GM23338 (cell line): ENCODE data around the gene CKS1B. TPM values are rescaled to one million over a fixed set of nuclear protein-coding genes. Genes with fewer than 3 reads are reported as not detected.

Source experiments
- ATAC-seq: fragments of 200-7000 bp; cut with Tn5 transposase; 3 replicates; pipeline ENCODE4 v1.9.1; 2020
- DNase-seq: peaks from one replicate; pipeline ENCODE4 v3.0.0-alpha.2; 2015; ENCODE audit warnings: low spot score
- H2AFZ ChIP-seq: fragments of 200-600 bp; sonication (generic); 2 replicates; pipeline ENCODE4 v1.8.0; 2016; ENCODE audit warnings: antibody characterized with exemption, mild to moderate bottlenecking, moderate library complexity
- H3F3A ChIP-seq: fragments of 200-600 bp; sonication (generic); replicated peaks from 2 replicates; pipeline ENCODE4 v1.8.0; 2017; ENCODE audit warnings: antibody characterized with exemption, mixed run types, low read depth
- H3K27ac ChIP-seq: fragments of 200-600 bp; sonication (generic); 2 replicates; pipeline ENCODE4 v1.6.1; 2016; ENCODE audit warnings: low read depth
- H3K27me3 ChIP-seq: fragments of 200-600 bp; sonication (generic); 2 replicates; pipeline ENCODE4 v1.8.0; 2016; ENCODE audit warnings: mild to moderate bottlenecking, mixed run types, moderate library complexity; ENCODE audit not compliant: insufficient read depth
- H3K36me3 ChIP-seq: fragments of 200-600 bp; sonication (generic); 2 replicates; pipeline ENCODE4 v1.8.0; 2016; ENCODE audit warnings: mild to moderate bottlenecking; ENCODE audit not compliant: insufficient read depth
- H3K4me1 ChIP-seq: fragments of 200-600 bp; sonication (generic); 2 replicates; pipeline ENCODE4 v1.8.0; 2016; ENCODE audit warnings: mild to moderate bottlenecking, moderate library complexity; ENCODE audit not compliant: insufficient read depth
- H3K4me2 ChIP-seq: fragments of 200-600 bp; sonication (generic); 2 replicates; pipeline ENCODE4 v1.7.1; 2017; ENCODE audit warnings: mixed run types
- H3K4me3 ChIP-seq: fragments of 200-600 bp; sonication (generic); 2 replicates; pipeline ENCODE4 v1.6.1; 2016; ENCODE audit warnings: mixed run types
- H3K79me2 ChIP-seq: fragments of 200-600 bp; sonication (generic); replicated peaks from 2 replicates; pipeline ENCODE4 v1.8.0; 2017; ENCODE audit warnings: mild to moderate bottlenecking; ENCODE audit not compliant: insufficient read depth
- H3K9me2 ChIP-seq: fragments of 200-600 bp; sonication (generic); 2 replicates; pipeline ENCODE4 v1.8.0; 2017; ENCODE audit not compliant: insufficient read depth
- H4K20me1 ChIP-seq: fragments of 200-600 bp; sonication (generic); replicated peaks from 2 replicates; pipeline ENCODE4 v1.8.0; 2017; ENCODE audit warnings: mild to moderate bottlenecking; ENCODE audit not compliant: insufficient read depth
- H3K27ac Mint-ChIP-seq: 2 replicates; pipeline ENCODE4 v1.8.0; 2020; ENCODE audit warnings: inconsistent platforms, mild to moderate bottlenecking, moderate library complexity, mixed read lengths
- H3K27me3 Mint-ChIP-seq: 3 replicates; pipeline ENCODE4 v1.8.0; 2022; ENCODE audit warnings: low read depth, mild to moderate bottlenecking, moderate library complexity, mixed read lengths, inconsistent platforms; ENCODE audit not compliant: insufficient read depth, poor library complexity
- H3K36me3 Mint-ChIP-seq: 3 replicates; pipeline ENCODE4 v1.8.0; 2021; ENCODE audit warnings: low read depth, mild to moderate bottlenecking, inconsistent platforms, moderate library complexity, mixed read lengths
- H3K4me1 Mint-ChIP-seq: 3 replicates; pipeline ENCODE4 v1.8.0; 2020; ENCODE audit warnings: mild to moderate bottlenecking, inconsistent platforms, mixed read lengths
- H3K4me3 Mint-ChIP-seq: 3 replicates; pipeline ENCODE4 v1.8.0; 2021; ENCODE audit warnings: moderate library complexity, mild to moderate bottlenecking, inconsistent platforms, mixed read lengths
- H3K9me3 Mint-ChIP-seq: 3 replicates; pipeline ENCODE4 v1.8.0; 2020; ENCODE audit warnings: moderate library complexity, mild to moderate bottlenecking, inconsistent platforms, mixed read lengths
- CREB1 ChIP-seq: fragments of 250-450 bp; sonication (Bioruptor Pico); IDR thresholded peaks from 2 replicates; pipeline ENCODE4 v1.5.0; 2020; ENCODE audit warnings: low read depth, mild to moderate bottlenecking, moderate library complexity
- EZH2 ChIP-seq: fragments of 200-600 bp; sonication (generic); IDR thresholded peaks from one replicate; pipeline ENCODE4 v1.8.0; 2017; ENCODE audit warnings: antibody characterized with exemption, mild to moderate bottlenecking, low read depth; ENCODE audit not compliant: unreplicated experiment
- EZH2phosphoT487 ChIP-seq: fragments of 200-600 bp; sonication (generic); IDR thresholded peaks from one replicate; pipeline ENCODE4 v1.8.1; 2018; ENCODE audit warnings: antibody characterized with exemption; ENCODE audit not compliant: unreplicated experiment
- NANOG ChIP-seq: IDR thresholded peaks from 2 replicates; pipeline ENCODE4 v1.6.1; 2016; ENCODE audit warnings: antibody characterized with exemption, borderline replicate concordance
- POLR2AphosphoS5 ChIP-seq: IDR thresholded peaks from 2 replicates; pipeline ENCODE4 v1.6.1; 2016; ENCODE audit warnings: antibody characterized with exemption, low read depth
- STAT1 ChIP-seq: IDR thresholded peaks from one replicate; pipeline ENCODE4 v1.6.1; 2016; ENCODE audit warnings: antibody characterized with exemption; ENCODE audit not compliant: unreplicated experiment
- ZNF114 ChIP-seq: fragments of 250-450 bp; sonication (Bioruptor Pico); IDR thresholded peaks from 2 replicates; pipeline ENCODE4 v1.5.0; 2020; ENCODE audit warnings: mild to moderate bottlenecking, moderate library complexity
- ZNF331 ChIP-seq: fragments of 250-450 bp; sonication (Bioruptor Pico); IDR thresholded peaks from 2 replicates; pipeline ENCODE4 v1.5.0; 2020; ENCODE audit warnings: low read depth, mild to moderate bottlenecking, moderate library complexity
- polyA plus RNA-seq: library from polyadenylated mRNA; unstranded; fragments of >200 nt; fragmentation: Nextera tagmentation; extraction: Ambion mirVana; gene quantifications from 2 replicates; pipeline ENCODE4 v1.2.1, GENCODE V29; 2016
- total RNA-seq: library from RNA; depleted of rRNA; stranded (reverse); fragments of >200 nt; shearing (Covaris generic); gene quantifications from 2 replicates; pipeline ENCODE4 v1.2.3, GENCODE V29; 2014
- TF ChIP-seq, protein P1 (sequence below): IDR thresholded peaks from one replicate; pipeline ENCODE4 v1.6.1; 2018; ENCODE audit warnings: antibody characterized with exemption; ENCODE audit not compliant: unreplicated experiment

The CKS1B gene
- total and polyA plus RNA-seq, 2 experiments from 2014 or later: 296 to 617 TPM

DNA sequence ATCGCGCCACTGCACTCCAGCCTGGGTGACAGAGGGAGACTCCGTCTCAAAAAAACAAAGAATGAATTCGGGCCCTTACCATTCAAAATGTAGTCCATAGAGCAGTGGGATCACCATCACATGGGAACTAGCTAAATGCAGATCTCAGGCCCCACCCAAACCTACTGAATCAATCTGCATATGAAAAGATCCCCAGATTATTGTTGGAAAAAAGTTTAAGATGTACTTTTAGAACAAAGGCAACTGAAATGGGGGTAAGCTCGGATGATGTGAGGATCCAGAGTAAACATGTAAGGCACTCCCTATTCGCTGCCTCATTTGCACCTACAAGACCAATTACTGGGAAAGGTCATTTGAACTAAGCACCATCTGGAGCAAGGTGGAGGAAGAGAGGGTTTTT, 7.9 kb downstream of the CKS1B start:
- peak; percentile 22 for ATAC-seq
- no peak overlapping the region for H3K27ac Mint-ChIP-seq
- TF ChIP-seq CREB1 (no peak), STAT1 (no peak), EZH2phosphoT487 (no peak)

DNA sequence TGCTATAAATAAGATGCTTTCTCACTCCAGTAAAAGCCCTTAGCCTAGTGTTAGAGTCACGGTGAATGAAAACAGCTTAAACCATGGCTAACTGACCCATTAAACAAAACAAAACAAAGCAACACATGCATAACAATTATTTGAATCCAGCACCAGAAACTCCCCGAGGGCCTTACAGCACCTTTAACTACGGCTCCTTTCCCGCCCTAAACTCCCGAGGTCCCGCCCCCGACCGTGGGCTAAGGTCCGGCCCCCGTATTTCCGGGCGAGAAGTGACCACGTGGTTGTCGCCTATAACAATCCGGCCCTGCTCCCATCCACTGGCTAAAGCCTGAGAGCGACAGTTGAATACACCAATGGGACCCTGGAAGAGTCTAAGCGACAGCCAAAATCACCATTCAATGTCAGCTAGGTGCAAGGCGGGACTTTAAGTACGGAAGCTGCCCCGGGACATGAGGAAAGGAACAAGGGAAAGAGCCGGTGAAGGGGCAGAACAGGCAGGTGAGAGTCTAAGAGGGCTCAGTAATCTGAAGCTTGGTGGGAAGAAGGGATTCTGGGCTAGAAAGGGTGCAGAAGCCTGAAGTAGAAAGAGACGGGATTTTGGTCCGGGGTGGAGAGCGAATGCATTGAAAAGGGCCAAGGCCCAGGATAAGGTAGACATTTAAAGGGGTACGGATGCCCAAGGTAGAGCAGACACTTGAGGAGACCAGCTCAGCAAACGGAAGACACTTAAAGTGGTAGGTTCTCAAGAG, 8.6 kb downstream of the CKS1B start, which contains the start of gene FLAD1:
Gene FLAD1, plus strand, starts transcription at position 448 of the 752 bp plus-strand sequence. CDS start 351 bp downstream, outside the sequence.
- peaks cover 9% of the 10 kb centered on the region for H3K4me1 ChIP-seq
- H3K4me2 ChIP-seq: peak within 1 kb of the TSS; percentile 95
- H3K4me3 Mint-ChIP-seq: no peak within 1 kb of the TSS
- peaks cover 26% of the 10 kb centered on the region for H3K36me3 ChIP-seq
- no peaks in the 10 kb centered on the region for H3K9me2 ChIP-seq
- peaks cover 4% of the 10 kb centered on the region for H3K4me1 Mint-ChIP-seq
- H3K27me3 Mint-ChIP-seq: peaks cover 2% of the 10 kb centered on the region
- ATAC-seq (peak; percentile 96), DNase-seq (peak; percentile 100)
- H3K27ac ChIP-seq: peak within 1 kb of the TSS; percentile 98
- H4K20me1 ChIP-seq: peaks cover 17% of the 10 kb centered on the region; the same call in 1 of the 2 replicates
- H2AFZ ChIP-seq: no peak within 1 kb of the TSS
- peak within 1 kb of the TSS; percentile 69 for H3K4me3 ChIP-seq
- H3F3A ChIP-seq: peaks cover 23% of the 10 kb centered on the region
- H3K79me2 ChIP-seq: peaks cover 71% of the 10 kb centered on the region
- H3K36me3 Mint-ChIP-seq: peaks cover 74% of the 10 kb centered on the region
- TF ChIP-seq NANOG: peak; percentile 19; the same call in 1 of the 2 replicates
- TF ChIP-seq ZNF331: no peak
- TF ChIP-seq EZH2: no peak
- no peak for TF ChIP-seq ZNF114
- TF ChIP-seq POLR2AphosphoS5: peak; percentile 80
- no peak for TF ChIP-seq STAT1
- TF ChIP-seq EZH2phosphoT487: no peak
- peak; percentile 79 for TF ChIP-seq CREB1
- TF ChIP-seq, protein P1, sequence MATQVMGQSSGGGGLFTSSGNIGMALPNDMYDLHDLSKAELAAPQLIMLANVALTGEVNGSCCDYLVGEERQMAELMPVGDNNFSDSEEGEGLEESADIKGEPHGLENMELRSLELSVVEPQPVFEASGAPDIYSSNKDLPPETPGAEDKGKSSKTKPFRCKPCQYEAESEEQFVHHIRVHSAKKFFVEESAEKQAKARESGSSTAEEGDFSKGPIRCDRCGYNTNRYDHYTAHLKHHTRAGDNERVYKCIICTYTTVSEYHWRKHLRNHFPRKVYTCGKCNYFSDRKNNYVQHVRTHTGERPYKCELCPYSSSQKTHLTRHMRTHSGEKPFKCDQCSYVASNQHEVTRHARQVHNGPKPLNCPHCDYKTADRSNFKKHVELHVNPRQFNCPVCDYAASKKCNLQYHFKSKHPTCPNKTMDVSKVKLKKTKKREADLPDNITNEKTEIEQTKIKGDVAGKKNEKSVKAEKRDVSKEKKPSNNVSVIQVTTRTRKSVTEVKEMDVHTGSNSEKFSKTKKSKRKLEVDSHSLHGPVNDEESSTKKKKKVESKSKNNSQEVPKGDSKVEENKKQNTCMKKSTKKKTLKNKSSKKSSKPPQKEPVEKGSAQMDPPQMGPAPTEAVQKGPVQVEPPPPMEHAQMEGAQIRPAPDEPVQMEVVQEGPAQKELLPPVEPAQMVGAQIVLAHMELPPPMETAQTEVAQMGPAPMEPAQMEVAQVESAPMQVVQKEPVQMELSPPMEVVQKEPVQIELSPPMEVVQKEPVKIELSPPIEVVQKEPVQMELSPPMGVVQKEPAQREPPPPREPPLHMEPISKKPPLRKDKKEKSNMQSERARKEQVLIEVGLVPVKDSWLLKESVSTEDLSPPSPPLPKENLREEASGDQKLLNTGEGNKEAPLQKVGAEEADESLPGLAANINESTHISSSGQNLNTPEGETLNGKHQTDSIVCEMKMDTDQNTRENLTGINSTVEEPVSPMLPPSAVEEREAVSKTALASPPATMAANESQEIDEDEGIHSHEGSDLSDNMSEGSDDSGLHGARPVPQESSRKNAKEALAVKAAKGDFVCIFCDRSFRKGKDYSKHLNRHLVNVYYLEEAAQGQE: no peak
- H3K27ac Mint-ChIP-seq: no peak within 1 kb of the TSS; the same call in 1 of the 2 replicates
- H3K27me3 ChIP-seq: no peaks in the 10 kb centered on the region
- no peaks in the 10 kb centered on the region for H3K9me3 Mint-ChIP-seq

More for the DNA sequence above, 7.9 kb downstream of the CKS1B start:
- Histone ChIP-seq H3F3A (peaks cover 23% of the 10 kb centered on the region), H4K20me1 (peaks cover 20% of the 10 kb centered on the region; the same call in 1 of the 2 replicates), H3K27ac (peak overlapping the region; percentile 98), H3K9me2 (no peaks in the 10 kb centered on the region), H3K4me1 (peaks cover 10% of the 10 kb centered on the region), H2AFZ (no peak overlapping the region), H3K36me3 (peaks cover 27% of the 10 kb centered on the region), H3K4me3 (peak overlapping the region; percentile 46), H3K4me2 (peak overlapping the region; percentile 72), H3K79me2 (peaks cover 71% of the 10 kb centered on the region), H3K27me3 (no peaks in the 10 kb centered on the region)
- Mint-ChIP-seq H3K4me1 (peaks cover 4% of the 10 kb centered on the region), H3K27me3 (peaks cover 2% of the 10 kb centered on the region), H3K36me3 (peaks cover 74% of the 10 kb centered on the region), H3K9me3 (no peaks in the 10 kb centered on the region), H3K4me3 (no peak overlapping the region)
- DNase-seq: peak; percentile 66
